ENCODE data around the gene RELB. TPM values are rescaled to one million over a fixed set of nuclear protein-coding genes. Genes with fewer than 3 reads are reported as not detected.
"Not testable (repeated sequence)": the region's sequence is repeated elsewhere in the genome, so short reads cannot be mapped to it uniquely, and the experiment has no call there.

The RELB gene
- total and polyA plus RNA-seq, 2 of the 4 experiments (the other 2 are of a cell fraction) = 5.0 to 17.2 TPM

- dilution Hi-C loops (cut with HindIII; ENCODE audit: low sequenced_read_pairs, unreplicated experiment) = not testable (repeated sequence)
Observed at GRCh38 chr19:44999131-44999925, 1.9 kb upstream of the RELB start.

GRCh38 chr19:45000665-45001064, 599 bp upstream of the RELB start:
- H2AK9ac ChIP-seq (replicated peaks; ENCODE audit: low read depth, low read length, poor library complexity); dilution Hi-C loops (cut with HindIII; ENCODE audit: low sequenced_read_pairs, unreplicated experiment); DNase-seq; H3K56ac ChIP-seq (ENCODE audit: extremely low read depth, insufficient read depth, low read length); H3K4me1 ChIP-seq (ENCODE audit: control insufficient read depth, insufficient read depth, low read length); H3K9me3 ChIP-seq (ENCODE audit: control insufficient read depth, insufficient read depth, low read length); in situ Hi-C loops (cut with MboI; ENCODE audit: low sequenced_read_pairs); BruUV-seq (replicated peaks); ATAC-seq (ENCODE audit: low read depth); H3K27me3 ChIP-seq (ENCODE audit: control insufficient read depth, insufficient read depth, low read length); H2BK15ac ChIP-seq (ENCODE audit: low read depth, low read length); H2BK20ac ChIP-seq (ENCODE audit: low read depth, low read length); H4K20me1 ChIP-seq (ENCODE audit: insufficient read depth, low read length); H3K23ac ChIP-seq (ENCODE audit: low read depth, low read length); H3K36me3 ChIP-seq (ENCODE audit: control insufficient read depth, insufficient read depth, low read length); POLR2A ChIA-PET (ENCODE audit: unreplicated experiment); intact Hi-C loops (cut with micrococcal nuclease): not testable (repeated sequence)
- WGBS, 2 experiments (ENCODE audit: extremely low coverage in 2 of 2, insufficient read length in 1 of 2) = 63% methylated on average over 7 of the region's 19 CpGs; no CpG with 5 or more reads in 1 of the 2 experiments
- Histone ChIP-seq H4K8ac (ENCODE audit: low read depth in 2 of 2, low read length in 2 of 2) (peak overlapping the region; percentile 44 to 92; a peak in 3 of 4 replicates), H3K4me2 (ENCODE audit: low read depth, low read length) (peak overlapping the region; percentile 97), H3K79me1 (ENCODE audit: low read depth in 1 of 2, low read length in 2 of 2) (peaks cover 14 to 15% of the 10 kb centered on the region in 2 experiments), H4K91ac (ENCODE audit: insufficient read depth, low read depth, low read length) (peak overlapping the region; percentile 92), H3K4ac (ENCODE audit: low read depth, low read length) (peak overlapping the region; percentile 79; the same call in 1 of the 2 replicates), H3K9ac (ENCODE audit: low read depth, low read length) (peak overlapping the region; percentile 57; the same call in 1 of the 2 replicates), H2AK5ac (ENCODE audit: low read depth, low read length) (peak overlapping the region; percentile 12; the same call in 1 of the 2 replicates), H3K18ac (ENCODE audit: low read depth, low read length) (peak overlapping the region; percentile 83), H2BK120ac (ENCODE audit: low read depth, low read length) (peak overlapping the region; percentile 47; the same call in 1 of the 2 replicates), H2BK5ac (ENCODE audit: low read depth, low read length, poor library complexity, severe bottlenecking) (peak overlapping the region; percentile 63), H3K14ac (replicated peaks; ENCODE audit: low read depth, low read length) (peak overlapping the region; percentile 88), H3K27ac (ENCODE audit: insufficient read depth, low read length) (peak overlapping the region; percentile 29; the same call in 1 of the 2 replicates), H3K4me3 (ENCODE audit: insufficient read depth, low read depth, low read length) (peak overlapping the region; percentile 50; the same call in 1 of the 2 replicates), H3K9me1 (ENCODE audit: insufficient read depth, low read length) (peaks cover 11% of the 10 kb centered on the region; the same call in 1 of the 2 replicates), H4K5ac (ENCODE audit: low read depth, low read length) (peak overlapping the region; percentile 91), H2AFZ (replicated peaks; ENCODE audit: low read length, poor library complexity) (peak overlapping the region; percentile 96)
- CTCF ChIA-PET = interaction anchor here (2.5 kb wide), 1 partner anchor 17 kb away, joined by 8 read pairs; no protein-coding TSS in a partner anchor

More at GRCh38 chr19:44999131-44999925, 1.9 kb upstream of the RELB start:
- H4K5ac ChIP-seq (ENCODE audit: low read depth, low read length); H3K4me3 ChIP-seq (ENCODE audit: insufficient read depth, low read depth, low read length); H4K20me1 ChIP-seq (ENCODE audit: insufficient read depth, low read length); H3K9ac ChIP-seq (ENCODE audit: low read depth, low read length); H3K4me1 ChIP-seq (ENCODE audit: control insufficient read depth, insufficient read depth, low read length); H3K56ac ChIP-seq (ENCODE audit: extremely low read depth, insufficient read depth, low read length); H2AFZ ChIP-seq (replicated peaks; ENCODE audit: low read length, poor library complexity); H3K4ac ChIP-seq (ENCODE audit: low read depth, low read length); in situ Hi-C loops (cut with MboI; ENCODE audit: low sequenced_read_pairs); BruUV-seq (replicated peaks); POLR2A ChIA-PET (ENCODE audit: unreplicated experiment); H2AK5ac ChIP-seq (ENCODE audit: low read depth, low read length); H4K8ac ChIP-seq (ENCODE audit: low read depth in 2 of 2, low read length in 2 of 2); H2BK120ac ChIP-seq (ENCODE audit: low read depth, low read length); H3K27me3 ChIP-seq (ENCODE audit: control insufficient read depth, insufficient read depth, low read length); H2BK5ac ChIP-seq (ENCODE audit: low read depth, low read length, poor library complexity, severe bottlenecking); H3K36me3 ChIP-seq (ENCODE audit: control insufficient read depth, insufficient read depth, low read length); H3K18ac ChIP-seq (ENCODE audit: low read depth, low read length); H3K27ac ChIP-seq (ENCODE audit: insufficient read depth, low read length); H3K23ac ChIP-seq (ENCODE audit: low read depth, low read length); ATAC-seq (ENCODE audit: low read depth); CTCF ChIA-PET; H3K4me2 ChIP-seq (ENCODE audit: low read depth, low read length); H2BK20ac ChIP-seq (ENCODE audit: low read depth, low read length); H3K14ac ChIP-seq (replicated peaks; ENCODE audit: low read depth, low read length); H2AK9ac ChIP-seq (replicated peaks; ENCODE audit: low read depth, low read length, poor library complexity); DNase-seq; H3K9me3 ChIP-seq (ENCODE audit: control insufficient read depth, insufficient read depth, low read length); H4K91ac ChIP-seq (ENCODE audit: insufficient read depth, low read depth, low read length); intact Hi-C loops (cut with micrococcal nuclease); H2BK15ac ChIP-seq (ENCODE audit: low read depth, low read length): not testable (repeated sequence)
- WGBS, 2 experiments (ENCODE audit: extremely low coverage in 2 of 2, insufficient read length in 1 of 2) = no CpG with 5 or more reads among the region's 12 CpGs
- Histone ChIP-seq H3K9me1 (ENCODE audit: insufficient read depth, low read length) (peaks cover 11% of the 10 kb centered on the region; the same call in 1 of the 2 replicates), H3K79me1 (ENCODE audit: low read depth in 1 of 2, low read length in 2 of 2) (peaks cover 11 to 12% of the 10 kb centered on the region in 2 experiments)

Data from IMR-90 (cell line).